ENCODE results near the gene MBD3L5.

MBD3L5 gene

DNA sequence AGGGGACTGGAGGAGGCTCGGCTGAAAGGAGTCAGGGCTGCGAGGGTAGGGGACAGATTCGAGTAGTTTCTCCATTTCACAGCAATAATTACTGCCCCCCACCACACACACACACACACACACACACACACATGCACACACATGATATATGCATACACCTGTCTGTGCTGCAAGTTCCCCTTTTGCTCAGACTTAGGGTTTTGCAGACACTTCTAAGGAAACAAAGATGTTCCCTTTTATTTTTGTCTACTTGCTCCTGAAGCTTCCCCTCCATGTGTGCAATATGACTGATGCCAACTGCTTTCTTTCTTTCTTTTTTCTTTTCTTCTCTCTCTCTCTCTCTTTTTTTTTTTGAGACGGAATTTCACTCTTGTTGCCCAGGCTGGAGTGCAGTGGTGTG, 22.5 kb upstream of the MBD3L5 start:
- no peaks in the 10 kb centered on the region for H3K9me2 ChIP-seq (ENCODE audit: low read depth, low read length)
- no peaks in the 10 kb centered on the region for H3K79me2 ChIP-seq (ENCODE audit: insufficient read depth, low read length)
- no peaks in the 10 kb centered on the region for H3F3A ChIP-seq (ENCODE audit: insufficient read depth, low read length)
- no peaks in the 10 kb centered on the region for H3K9me3 ChIP-seq (ENCODE audit: low read length)
- H2AFZ ChIP-seq (ENCODE audit: low read length) = no peak overlapping the region
- H3K27ac ChIP-seq (ENCODE audit: low read depth, low read length, poor library complexity, severe bottlenecking) = no peak overlapping the region
- no peaks in the 10 kb centered on the region for H4K20me1 ChIP-seq (ENCODE audit: insufficient read depth, low read length)
- TF ChIP-seq EZH2 (IDR thresholded peaks at IDR 0.05; ENCODE audit: borderline replicate concordance, low read length) = no peak
- TF ChIP-seq, protein P1, sequence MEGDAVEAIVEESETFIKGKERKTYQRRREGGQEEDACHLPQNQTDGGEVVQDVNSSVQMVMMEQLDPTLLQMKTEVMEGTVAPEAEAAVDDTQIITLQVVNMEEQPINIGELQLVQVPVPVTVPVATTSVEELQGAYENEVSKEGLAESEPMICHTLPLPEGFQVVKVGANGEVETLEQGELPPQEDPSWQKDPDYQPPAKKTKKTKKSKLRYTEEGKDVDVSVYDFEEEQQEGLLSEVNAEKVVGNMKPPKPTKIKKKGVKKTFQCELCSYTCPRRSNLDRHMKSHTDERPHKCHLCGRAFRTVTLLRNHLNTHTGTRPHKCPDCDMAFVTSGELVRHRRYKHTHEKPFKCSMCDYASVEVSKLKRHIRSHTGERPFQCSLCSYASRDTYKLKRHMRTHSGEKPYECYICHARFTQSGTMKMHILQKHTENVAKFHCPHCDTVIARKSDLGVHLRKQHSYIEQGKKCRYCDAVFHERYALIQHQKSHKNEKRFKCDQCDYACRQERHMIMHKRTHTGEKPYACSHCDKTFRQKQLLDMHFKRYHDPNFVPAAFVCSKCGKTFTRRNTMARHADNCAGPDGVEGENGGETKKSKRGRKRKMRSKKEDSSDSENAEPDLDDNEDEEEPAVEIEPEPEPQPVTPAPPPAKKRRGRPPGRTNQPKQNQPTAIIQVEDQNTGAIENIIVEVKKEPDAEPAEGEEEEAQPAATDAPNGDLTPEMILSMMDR (IDR thresholded peaks at IDR 0.05; ENCODE audit: low read length) = no peak
- H3K36me3 ChIP-seq (ENCODE audit: insufficient read depth, low read length) = no peaks in the 10 kb centered on the region; the same call in 1 of the 2 replicates
- no peaks in the 10 kb centered on the region for H3K4me1 ChIP-seq (ENCODE audit: insufficient read depth, low read length, severe bottlenecking)
- no peak overlapping the region for H3K4me3 ChIP-seq (ENCODE audit: low read depth, low read length, poor library complexity, severe bottlenecking)
- no peak overlapping the region for H3K4me2 ChIP-seq (ENCODE audit: low read length)
- H3K27me3 ChIP-seq (ENCODE audit: insufficient read depth, low read length) = 0 out of 2 replicates have a peak, but pooled peaks cover 5% of the 10 kb centered on the region
- H3K9ac ChIP-seq (ENCODE audit: low read length) = no peak overlapping the region

DNA sequence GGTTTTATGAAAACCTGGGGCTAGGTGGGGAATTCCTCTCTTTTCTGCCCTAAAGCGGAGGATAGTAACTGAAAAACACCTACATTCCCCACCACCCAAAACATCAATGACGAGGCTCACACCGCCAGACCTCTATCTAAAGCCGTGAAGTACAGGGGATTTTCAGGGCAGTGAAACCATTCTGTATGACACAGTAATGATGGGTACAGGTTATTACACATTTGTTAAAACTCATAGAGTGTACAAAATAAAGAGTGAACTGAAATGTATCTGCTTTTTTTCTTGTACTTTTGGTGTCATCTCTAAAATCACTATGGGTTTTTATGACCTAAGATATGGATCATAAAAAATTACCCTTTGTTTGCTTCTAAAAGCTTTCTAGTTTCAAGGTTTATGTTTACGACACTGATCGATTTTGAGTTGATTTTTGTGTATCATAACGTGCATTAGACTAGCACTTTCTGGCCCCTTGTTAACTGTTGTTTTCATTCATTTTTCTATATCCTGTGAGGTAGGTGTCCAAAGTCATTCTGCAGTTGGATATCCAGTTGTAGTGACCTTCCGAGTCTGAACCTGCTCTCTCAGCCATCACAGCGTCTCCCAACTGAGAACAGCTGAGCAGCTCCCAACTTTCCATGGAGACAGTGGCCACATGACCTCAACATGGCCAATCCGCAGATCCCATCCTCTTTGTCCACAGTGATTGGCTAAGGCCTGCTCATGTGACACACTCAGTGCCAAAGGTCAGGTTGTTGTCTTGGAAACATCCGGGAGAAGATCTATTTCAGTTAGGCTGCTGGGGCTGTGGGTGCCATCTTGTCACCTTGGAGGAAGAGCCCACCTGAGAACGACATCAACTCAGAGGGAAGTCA, 19.4 kb upstream of the MBD3L5 start:
- Histone ChIP-seq H3K9me3 (ENCODE audit: low read length) (no peaks in the 10 kb centered on the region), H3K27ac (ENCODE audit: low read depth, low read length, poor library complexity, severe bottlenecking) (no peak overlapping the region), H3K4me1 (ENCODE audit: insufficient read depth, low read length, severe bottlenecking) (no peaks in the 10 kb centered on the region), H3K27me3 (ENCODE audit: insufficient read depth, low read length) (0 out of 2 replicates have a peak, but pooled peaks cover 5% of the 10 kb centered on the region), H3K79me2 (ENCODE audit: insufficient read depth, low read length) (no peaks in the 10 kb centered on the region), H3K9me2 (ENCODE audit: low read depth, low read length) (no peaks in the 10 kb centered on the region), H4K20me1 (ENCODE audit: insufficient read depth, low read length) (no peaks in the 10 kb centered on the region), H3F3A (ENCODE audit: insufficient read depth, low read length) (no peaks in the 10 kb centered on the region), H3K9ac (ENCODE audit: low read length) (no peak overlapping the region), H3K36me3 (ENCODE audit: insufficient read depth, low read length) (no peaks in the 10 kb centered on the region; the same call in 1 of the 2 replicates), H2AFZ (ENCODE audit: low read length) (no peak overlapping the region), H3K4me3 (ENCODE audit: low read depth, low read length, poor library complexity, severe bottlenecking) (no peak overlapping the region), H3K4me2 (ENCODE audit: low read length) (no peak overlapping the region)
- TF ChIP-seq, protein P1 (IDR thresholded peaks at IDR 0.05; ENCODE audit: low read length) = no peak
- no peak for TF ChIP-seq EZH2 (IDR thresholded peaks at IDR 0.05; ENCODE audit: borderline replicate concordance, low read length)

DNA sequence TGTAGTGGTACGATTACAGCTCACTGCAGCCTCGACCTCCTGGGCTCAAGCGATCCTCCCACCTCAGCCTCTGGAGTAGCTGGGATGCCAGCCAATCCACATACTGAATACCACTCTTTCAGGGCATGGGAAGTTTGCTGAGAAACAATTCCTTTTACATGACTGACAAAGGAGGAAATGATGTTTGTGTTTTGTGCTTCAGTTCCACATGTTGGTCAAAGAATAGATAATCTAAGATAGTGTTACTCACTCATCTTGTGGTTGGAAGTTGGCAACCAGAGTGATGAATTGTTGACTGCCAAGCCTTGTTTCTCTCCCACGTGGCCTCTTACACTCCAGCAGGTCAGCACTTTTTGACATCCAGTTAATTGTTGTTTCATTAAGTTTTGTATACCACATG, 16.7 kb upstream of the MBD3L5 start:
- Histone ChIP-seq H3K9me2 (ENCODE audit: low read depth, low read length) (no peaks in the 10 kb centered on the region), H3K4me1 (ENCODE audit: insufficient read depth, low read length, severe bottlenecking) (no peaks in the 10 kb centered on the region), H3K9me3 (ENCODE audit: low read length) (no peaks in the 10 kb centered on the region), H3K9ac (ENCODE audit: low read length) (no peak overlapping the region), H3K4me2 (ENCODE audit: low read length) (no peak overlapping the region), H3K36me3 (ENCODE audit: insufficient read depth, low read length) (no peaks in the 10 kb centered on the region; the same call in 1 of the 2 replicates), H3K79me2 (ENCODE audit: insufficient read depth, low read length) (no peaks in the 10 kb centered on the region), H3K4me3 (ENCODE audit: low read depth, low read length, poor library complexity, severe bottlenecking) (no peak overlapping the region), H3K27ac (ENCODE audit: low read depth, low read length, poor library complexity, severe bottlenecking) (no peak overlapping the region), H4K20me1 (ENCODE audit: insufficient read depth, low read length) (no peaks in the 10 kb centered on the region), H2AFZ (ENCODE audit: low read length) (no peak overlapping the region), H3K27me3 (ENCODE audit: insufficient read depth, low read length) (peaks cover 5% of the 10 kb centered on the region; the same call in 1 of the 2 replicates), H3F3A (ENCODE audit: insufficient read depth, low read length) (no peaks in the 10 kb centered on the region)
- no peak for TF ChIP-seq EZH2 (IDR thresholded peaks at IDR 0.05; ENCODE audit: borderline replicate concordance, low read length)
- TF ChIP-seq, protein P1 (IDR thresholded peaks at IDR 0.05; ENCODE audit: low read length) = no peak

All from OCI-LY1 (cell line).